HepG2 (cell line): ENCODE measurements around the gene TUBB4B. TPM values are rescaled to one million over a fixed set of nuclear protein-coding genes. Genes with fewer than 3 reads are reported as not detected.
A peak's percentile ranks its signal among the peaks of the same experiment; 100 is the strongest.

Source experiments
- ARID4A ChIP-seq: sonication (generic); formaldehyde crosslinking; IDR thresholded peaks from 2 replicates; pipeline ENCODE4 v1.5.0; 2020; ENCODE audit warnings: mild to moderate bottlenecking, missing genetic modification reagents, borderline replicate concordance
- CAMTA2 ChIP-seq: sonication (generic); formaldehyde crosslinking; IDR thresholded peaks from 2 replicates; pipeline ENCODE4 v1.4.0; 2020; ENCODE audit warnings: mild to moderate bottlenecking, missing genetic modification reagents, borderline replicate concordance
- DNMT1 ChIP-seq: sonication (generic); formaldehyde crosslinking; IDR thresholded peaks from 2 replicates; pipeline ENCODE4 v1.5.1; 2020; ENCODE audit warnings: mild to moderate bottlenecking, missing genetic modification reagents
- HHEX ChIP-seq: IDR thresholded peaks from 2 replicates; pipeline ENCODE4 v1.6.1; 2016; ENCODE audit warnings: control low read depth
- KDM4B ChIP-seq: sonication (generic); formaldehyde crosslinking; IDR thresholded peaks from 2 replicates; pipeline ENCODE4 v1.4.0; 2020; ENCODE audit warnings: missing genetic modification reagents
- KLF6 ChIP-seq: IDR thresholded peaks from 2 replicates; pipeline ENCODE4 v1.8.0; 2016; ENCODE audit warnings: missing biosample characterization, missing genetic modification reagents
- KMT2B ChIP-seq: IDR thresholded peaks from 2 replicates; pipeline ENCODE4 v1.6.1; 2016; ENCODE audit warnings: missing genetic modification reagents, missing compliant biosample characterization
- MIXL1 ChIP-seq: IDR thresholded peaks from 2 replicates; pipeline ENCODE4 v1.6.1; 2016
- PLSCR1 ChIP-seq: sonication (generic); formaldehyde crosslinking; IDR thresholded peaks from 2 replicates; pipeline ENCODE4 v1.5.0; 2020; ENCODE audit warnings: missing genetic modification reagents, mild to moderate bottlenecking, borderline replicate concordance
- PRMT3 ChIP-seq: sonication (generic); formaldehyde crosslinking; IDR thresholded peaks from 2 replicates; pipeline ENCODE4 v1.8.1; 2022; ENCODE audit warnings: low read depth, mild to moderate bottlenecking, moderate library complexity, missing genetic modification reagents, borderline replicate concordance
- RBFOX2 ChIP-seq: fragments of 200-400 bp; formaldehyde crosslinking; IDR thresholded peaks from 2 replicates; pipeline ENCODE4 v1.6.1; 2017; ENCODE audit warnings: low read depth, mild to moderate bottlenecking, low read length
- SMC3 ChIP-seq: IDR thresholded peaks from 2 replicates; pipeline ENCODE4 v1.6.1; 2011; ENCODE audit warnings: low read length, improper control_type of control experiment
- SNAI1 ChIP-seq: sonication (generic); formaldehyde crosslinking; IDR thresholded peaks from 2 replicates; pipeline ENCODE4 v1.5.0; 2020; ENCODE audit warnings: mild to moderate bottlenecking, missing genetic modification reagents, borderline replicate concordance
- SSRP1 ChIP-seq: IDR thresholded peaks from 2 replicates; pipeline ENCODE4 v1.6.1; 2016; ENCODE audit warnings: control low read depth
- TBX3 ChIP-seq: fragments of 450-650 bp; IDR thresholded peaks from 2 replicates; pipeline ENCODE4 v1.6.1; 2017; ENCODE audit warnings: antibody characterized with exemption, mild to moderate bottlenecking, inconsistent platforms, borderline replicate concordance
- TCF7 ChIP-seq: sonication (generic); IDR thresholded peaks from 2 replicates; pipeline ENCODE4 v1.6.1; 2016; ENCODE audit warnings: antibody characterized with exemption, low read depth
- TFAP4 ChIP-seq: sonication (generic); IDR thresholded peaks from 2 replicates; pipeline ENCODE4 v1.6.1; 2016; ENCODE audit warnings: low read depth, borderline replicate concordance
- TOE1 ChIP-seq: sonication (generic); formaldehyde crosslinking; IDR thresholded peaks from 2 replicates; pipeline ENCODE4 v1.4.0; 2020; ENCODE audit warnings: mild to moderate bottlenecking, missing genetic modification reagents
- ZFP62 ChIP-seq: sonication (generic); formaldehyde crosslinking; IDR thresholded peaks from 2 replicates; pipeline ENCODE4 v1.4.0; 2020; ENCODE audit warnings: missing genetic modification reagents
- ZFP90 ChIP-seq: sonication (generic); formaldehyde crosslinking; IDR thresholded peaks from 2 replicates; pipeline ENCODE4 v1.8.0; 2022; ENCODE audit warnings: missing genetic modification reagents, mild to moderate bottlenecking, inconsistent platforms, borderline replicate concordance
- ZFYVE20 ChIP-seq: sonication (generic); formaldehyde crosslinking; IDR thresholded peaks from 2 replicates; pipeline ENCODE4 v1.8.0; 2023; ENCODE audit warnings: low read depth, mild to moderate bottlenecking, moderate library complexity, missing genetic modification reagents, borderline replicate concordance
- ZNF333 ChIP-seq: sonication (generic); formaldehyde crosslinking; IDR thresholded peaks from 2 replicates; pipeline ENCODE4 v1.4.0; 2020; ENCODE audit warnings: mild to moderate bottlenecking, missing genetic modification reagents, borderline replicate concordance
- ZNF414 ChIP-seq: sonication (generic); formaldehyde crosslinking; IDR thresholded peaks from 2 replicates; pipeline ENCODE4 v1.5.0; 2020; ENCODE audit warnings: missing genetic modification reagents
- ZNF605 ChIP-seq: sonication (generic); formaldehyde crosslinking; IDR thresholded peaks from 2 replicates; pipeline ENCODE4 v1.8.0; 2022; ENCODE audit warnings: mild to moderate bottlenecking, missing genetic modification reagents
- ZNF816 ChIP-seq: sonication (generic); formaldehyde crosslinking; IDR thresholded peaks from 2 replicates; pipeline ENCODE4 v1.8.0; 2022; ENCODE audit warnings: missing genetic modification reagents, mild to moderate bottlenecking, borderline replicate concordance
- polyA plus RNA-seq, 8 experiments: library from polyadenylated mRNA; depleted of rRNA in 3 of 8; stranded (reverse) in 7 of 8; unstranded in 1 of 8; fragments of >200 nt; fragmentation: Illumina TruSeq in 4 of 8; extraction: Trizol in 4 of 8; gene quantifications; 2 replicates each; pipeline versions ENCODE4 v1.2.1 to v1.2.3, GENCODE V29; 2011 to 2016; ENCODE audit warnings: low read depth in 4 of 8, missing spikeins in 1 of 8, mixed read lengths in 1 of 8; ENCODE audit not compliant: insufficient read depth in 1 of 8
- total RNA-seq, 5 experiments: library from RNA; depleted of rRNA; stranded (reverse); fragments of >200 nt; fragmentation: Illumina TruSeq; extraction: Trizol; gene quantifications; 2 replicates each; pipeline ENCODE4 v1.2.3, GENCODE V29; 2016; ENCODE audit warnings: low read depth in 1 of 5

TUBB4B gene
- total and polyA plus RNA-seq, 2 of the 13 experiments (the other 11 are each of a cell fraction or from before 2014, with no cell fraction given), result 182 to 412 TPM

- TF ChIP-seq PLSCR1 (CRISPR knock-in tag) (no peak), TBX3 (no peak), CAMTA2 (CRISPR knock-in tag) (no peak; the same call in 1 of the 2 replicates), PRMT3 (CRISPR knock-in tag) (no peak), KLF6 (peak; percentile 37; the same call in 1 of the 2 replicates), ZNF816 (CRISPR knock-in tag) (peak; percentile 29; the same call in 1 of the 2 replicates), SMC3 (peak; percentile 51; the same call in 1 of the 2 replicates), ZNF414 (CRISPR knock-in tag) (no peak; the same call in none of the 2 replicates), ZNF605 (peak; percentile 27; the same call in 1 of the 2 replicates), RBFOX2 (peak; percentile 64; the same call in 1 of the 2 replicates), ARID4A (CRISPR knock-in tag) (peak; percentile 85; the same call in 1 of the 2 replicates), TCF7 (no peak), MIXL1 (CRISPR knock-in tag) (no peak), HHEX (CRISPR knock-in tag) (no peak), SNAI1 (CRISPR knock-in tag) (peak; percentile 62; the same call in 1 of the 2 replicates), DNMT1 (CRISPR knock-in tag) (no peak), ZNF333 (no peak), ZFYVE20 (CRISPR knock-in tag) (no peak), ZFP62 (no peak), TFAP4 (peak; percentile 97), SSRP1 (no peak; the same call in 1 of the 2 replicates), KDM4B (CRISPR knock-in tag) (0 out of 2 replicates have a peak, but pooled peaks have one; percentile 69), KMT2B (peak; percentile 61; the same call in 1 of the 2 replicates), TOE1 (CRISPR knock-in tag) (no peak), ZFP90 (CRISPR knock-in tag) (no peak; the same call in 1 of the 2 replicates)
Measured at GRCh38 chr9:137236238-137236935, 4.7 kb upstream of the TUBB4B start (continued).
